GM21737 (cell line): ENCODE results near the gene KCNIP1.

Experiments used
- ATAC-seq: cut with Tn5 transposase; IDR thresholded peaks from one replicate; pipeline ENCODE4 v1.9.1; 2021; ENCODE audit warnings: mild to moderate bottlenecking, moderate library complexity; ENCODE audit not compliant: unreplicated experiment

The KCNIP1 gene

DNA sequence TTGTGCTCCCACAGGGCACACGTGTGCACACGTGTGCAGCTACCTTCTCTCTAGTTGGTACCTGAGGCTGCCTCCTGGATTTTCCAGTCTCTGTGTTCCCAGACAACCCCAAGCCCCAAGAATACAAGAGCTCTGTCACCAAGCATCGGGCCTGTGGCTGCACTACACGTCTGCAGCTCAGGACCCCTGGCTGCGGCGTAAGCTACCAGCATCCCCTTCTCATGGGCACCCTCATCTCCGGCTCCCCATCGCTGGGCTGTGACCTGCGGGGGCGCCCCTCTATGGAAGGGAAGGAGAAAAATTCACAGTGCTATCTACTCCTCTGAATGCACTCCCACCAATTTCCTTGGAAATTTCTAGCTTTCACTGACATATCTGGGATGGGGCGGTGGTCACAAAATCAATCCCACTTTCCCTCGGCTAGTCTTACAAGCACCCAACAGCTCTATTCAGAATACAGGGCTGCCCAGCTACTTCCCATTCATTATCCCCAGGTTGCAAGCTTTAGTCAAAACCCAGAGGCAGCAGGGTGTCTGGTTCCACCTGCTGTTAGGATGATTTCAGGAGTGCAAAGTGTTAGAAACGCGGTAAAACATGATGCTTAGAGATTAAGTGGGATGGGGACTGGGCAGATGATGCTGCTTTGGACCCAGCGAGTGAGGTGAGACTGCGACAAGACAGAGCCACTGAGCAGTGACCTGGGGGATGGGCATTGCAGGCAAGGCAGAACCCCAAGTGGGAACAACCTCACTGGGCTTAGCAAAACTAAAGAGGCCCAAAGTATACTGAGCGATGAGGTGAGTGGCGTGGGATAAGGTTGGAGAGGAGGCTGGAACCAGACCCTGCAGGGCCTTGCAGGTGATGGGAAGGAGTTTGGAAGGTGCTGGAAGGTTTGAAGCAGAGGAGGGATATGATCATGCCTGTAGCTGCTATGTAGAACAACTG, 121.7 kb downstream of the KCNIP1 start:
- ATAC-seq = no peak

DNA sequence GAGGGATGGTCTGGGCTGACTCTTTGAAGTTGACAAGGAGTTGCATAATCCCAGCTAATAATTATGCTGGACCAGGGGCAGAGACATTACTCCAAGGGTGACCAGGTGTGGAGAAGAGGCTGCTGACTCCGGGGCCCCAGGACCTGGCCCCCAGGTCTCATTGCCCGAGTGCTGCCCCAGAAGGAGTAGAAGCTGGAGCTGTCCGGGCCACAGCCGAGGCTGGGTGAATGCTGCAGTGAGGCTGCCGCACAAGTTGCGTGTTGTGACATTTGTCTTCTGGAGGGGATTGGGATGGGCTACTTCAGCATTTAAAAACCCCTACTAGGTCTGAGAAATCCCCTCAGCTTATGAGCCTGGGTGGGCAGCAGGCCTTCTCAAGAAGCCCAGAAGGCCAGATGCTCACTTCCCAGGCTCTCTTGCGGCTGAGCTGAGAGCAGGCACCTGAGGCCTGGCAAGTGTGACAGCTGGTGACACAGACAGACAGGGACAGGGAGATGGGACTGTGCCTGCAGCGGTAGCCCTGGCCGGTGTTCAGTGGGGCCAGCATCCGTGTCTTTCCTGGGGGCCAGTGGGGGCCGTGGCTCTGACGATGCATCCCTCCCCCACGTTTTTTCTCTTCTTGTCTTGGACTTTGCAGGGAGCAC, 122.8 kb downstream of the KCNIP1 start:
- no peak for ATAC-seq

DNA sequence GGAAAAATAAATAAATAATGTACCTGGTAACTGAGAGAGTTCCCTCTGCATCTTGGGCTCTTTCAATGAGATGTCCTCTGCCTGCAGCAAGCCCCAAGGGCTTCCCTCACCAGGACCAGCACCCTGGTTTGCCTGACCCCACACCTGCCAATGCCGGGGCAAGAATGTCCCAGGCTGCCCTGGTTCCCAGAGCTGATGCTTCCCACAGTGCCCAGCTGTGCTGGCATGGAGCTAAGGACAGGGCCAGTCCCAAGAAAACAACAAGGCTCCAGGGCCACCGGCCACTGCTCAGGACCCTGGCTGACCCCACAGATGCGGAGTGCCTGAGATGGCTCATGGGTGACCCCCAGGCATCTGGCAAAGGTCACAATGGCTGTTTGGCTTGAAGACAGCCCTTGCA, 123.5 kb downstream of the KCNIP1 start:
- ATAC-seq = no peak

DNA sequence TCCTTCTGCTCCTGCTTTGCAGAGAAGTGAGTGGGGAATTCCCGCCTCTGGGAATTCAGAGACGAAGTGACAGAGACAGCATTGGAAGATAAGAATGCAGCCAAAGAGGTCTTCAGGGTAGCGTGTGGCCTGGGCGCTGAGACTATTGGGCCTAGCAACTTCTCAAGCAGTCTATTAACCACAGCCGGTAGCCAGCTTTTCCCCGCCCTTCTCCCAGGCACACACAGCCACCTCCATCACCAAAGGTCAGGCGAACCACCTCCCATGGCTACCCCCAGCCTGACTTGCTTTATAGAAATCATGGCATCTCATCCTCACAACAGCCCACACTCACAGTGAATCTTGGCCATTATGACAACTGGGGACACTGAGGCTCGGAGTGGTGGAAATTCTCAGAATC, 124.2 kb downstream of the KCNIP1 start:
- no peak for ATAC-seq

GRCh38 chr5:170628691-170629565, 125.1 kb downstream of the KCNIP1 start:
- no peak for ATAC-seq

GRCh38 chr5:170629566-170630175, 125.9 kb downstream of the KCNIP1 start:
- ATAC-seq = no peak

DNA sequence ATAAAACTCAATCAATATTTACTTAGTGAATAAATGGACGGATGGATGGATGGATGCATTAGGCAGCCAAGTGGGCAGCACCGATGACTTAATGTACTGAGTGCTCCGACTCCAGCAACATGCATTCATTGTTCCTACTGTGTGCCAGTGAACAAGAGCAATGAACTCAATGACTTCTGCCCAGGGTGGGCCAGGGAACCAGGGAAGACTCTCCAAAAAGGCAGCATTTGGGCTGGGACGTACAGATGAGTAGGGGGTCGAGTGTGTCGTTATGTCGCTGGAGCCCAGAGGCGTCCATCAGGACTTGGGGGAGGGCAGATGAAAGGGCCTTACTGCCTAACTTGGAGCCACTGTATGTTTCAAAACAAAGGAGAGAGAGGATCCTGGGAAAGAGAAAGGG, 126.4 kb downstream of the KCNIP1 start:
- ATAC-seq = no peak

DNA sequence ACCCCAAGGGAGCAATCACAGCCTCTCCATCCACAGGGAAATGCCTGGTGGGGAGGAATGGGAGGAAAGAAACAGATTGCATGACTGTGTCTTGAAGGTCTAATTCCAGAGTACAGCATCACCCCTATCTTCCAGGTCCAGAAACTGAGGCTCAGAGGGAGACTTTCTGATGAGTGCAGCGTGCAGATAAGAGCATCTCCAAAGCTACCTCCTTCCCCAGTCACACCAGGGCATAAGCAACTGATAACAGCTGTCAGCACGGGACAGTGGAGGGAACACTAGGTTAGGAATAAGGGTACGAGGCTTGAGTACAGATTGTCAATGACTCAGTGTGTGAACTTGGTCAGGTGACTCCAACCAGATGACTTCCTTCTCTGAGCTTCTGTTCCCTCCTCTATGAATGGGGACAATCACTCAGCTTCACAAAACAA, 126.9 kb downstream of the KCNIP1 start:
- no peak for ATAC-seq

DNA sequence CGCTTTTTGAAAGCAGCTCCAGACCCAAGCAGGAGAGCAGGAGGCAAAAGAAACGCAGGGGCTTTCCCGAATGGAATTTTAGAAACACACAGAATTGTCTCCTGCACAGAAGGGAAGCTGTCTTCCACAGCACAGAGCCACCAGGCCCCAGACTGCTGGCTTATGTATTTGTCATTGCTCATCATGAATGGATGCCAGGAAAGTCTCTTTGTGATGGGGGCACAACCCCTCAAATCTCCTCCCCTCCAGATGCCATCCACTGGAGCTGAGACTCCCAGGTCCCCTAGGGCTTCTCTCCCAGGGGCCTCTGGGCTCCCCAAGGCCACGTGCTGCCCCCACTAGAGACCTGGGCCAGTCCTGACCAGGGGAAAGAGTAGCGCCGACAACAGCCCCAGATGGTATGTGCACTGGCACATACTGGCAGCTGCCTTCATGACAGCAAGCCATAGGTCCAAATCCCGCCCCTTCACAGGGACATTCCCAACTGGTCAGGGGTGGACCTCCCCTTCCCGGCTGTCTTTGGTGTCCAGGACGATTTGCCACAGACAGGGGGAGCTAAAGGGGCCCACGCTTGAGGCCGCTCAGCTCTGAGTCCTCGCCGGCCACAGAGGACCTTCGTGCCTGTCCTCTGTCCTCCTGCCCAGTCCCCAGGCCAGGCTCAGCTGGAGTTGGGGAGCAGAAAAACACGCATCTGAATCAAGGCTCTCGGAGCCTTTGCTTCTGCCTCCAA, 127.8 kb downstream of the KCNIP1 start:
- ATAC-seq = no peak

- ATAC-seq = no peak
Measured at GRCh38 chr5:170632266-170632984, 128.6 kb downstream of the KCNIP1 start.

- ATAC-seq = no peak
Measured at GRCh38 chr5:170632985-170633234, 129.1 kb downstream of the KCNIP1 start.

- no peak for ATAC-seq
Measured at GRCh38 chr5:170633235-170634081, 129.6 kb downstream of the KCNIP1 start.

DNA sequence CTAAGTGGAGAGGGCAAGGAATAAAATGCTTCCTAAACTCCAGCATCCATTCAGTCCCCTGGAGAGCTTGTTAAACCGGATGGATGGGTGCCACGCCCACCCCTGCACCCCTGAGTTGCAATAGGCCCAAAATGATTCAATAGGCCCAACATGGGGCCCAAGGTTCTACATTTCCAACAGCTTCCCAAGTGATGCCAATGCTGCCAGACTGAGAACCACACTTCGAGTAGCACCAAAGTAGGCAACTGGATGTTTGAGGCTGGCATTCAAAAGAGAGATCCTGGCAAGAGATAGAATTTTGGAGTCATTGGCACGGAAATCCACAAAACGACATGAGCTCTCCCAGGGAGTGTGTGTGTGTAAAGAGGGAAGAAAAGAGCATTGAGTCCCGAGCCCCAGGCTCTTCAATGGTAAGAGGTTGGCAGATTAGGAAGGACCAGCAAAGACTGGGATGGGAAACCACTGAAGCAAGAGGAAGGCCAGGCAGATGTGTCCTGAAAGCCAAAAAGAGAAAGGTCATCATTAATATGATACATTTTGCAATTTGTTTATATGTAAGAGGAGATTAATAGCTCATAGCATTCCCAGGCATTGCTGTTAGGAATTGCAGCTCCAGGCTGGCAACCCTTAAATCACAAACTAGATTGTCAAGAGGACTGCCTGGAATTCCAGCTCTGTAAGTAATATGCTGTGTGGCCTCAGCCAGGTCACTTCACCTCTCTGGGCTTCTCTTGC, 130.6 kb downstream of the KCNIP1 start:
- ATAC-seq = no peak

DNA sequence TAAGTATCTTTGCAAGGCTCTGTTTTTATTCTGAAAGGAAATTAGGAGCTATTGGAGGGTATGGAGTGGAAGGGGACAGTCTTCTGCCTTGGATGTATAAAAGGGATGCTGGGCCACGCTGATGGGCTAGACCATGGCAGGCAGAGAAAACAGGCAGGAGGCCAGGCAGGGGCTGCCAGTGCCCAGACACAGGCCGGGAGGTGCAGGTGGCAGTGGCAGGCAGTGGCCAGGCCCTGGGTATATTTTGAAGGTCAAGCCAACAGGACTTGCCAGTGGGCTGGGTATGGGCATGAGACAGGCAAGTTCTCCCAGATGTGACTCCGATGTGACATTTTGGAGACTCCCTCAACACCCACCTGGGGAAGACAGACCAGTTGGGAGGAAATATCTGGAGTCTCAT, 131.9 kb downstream of the KCNIP1 start:
- ATAC-seq = no peak

DNA sequence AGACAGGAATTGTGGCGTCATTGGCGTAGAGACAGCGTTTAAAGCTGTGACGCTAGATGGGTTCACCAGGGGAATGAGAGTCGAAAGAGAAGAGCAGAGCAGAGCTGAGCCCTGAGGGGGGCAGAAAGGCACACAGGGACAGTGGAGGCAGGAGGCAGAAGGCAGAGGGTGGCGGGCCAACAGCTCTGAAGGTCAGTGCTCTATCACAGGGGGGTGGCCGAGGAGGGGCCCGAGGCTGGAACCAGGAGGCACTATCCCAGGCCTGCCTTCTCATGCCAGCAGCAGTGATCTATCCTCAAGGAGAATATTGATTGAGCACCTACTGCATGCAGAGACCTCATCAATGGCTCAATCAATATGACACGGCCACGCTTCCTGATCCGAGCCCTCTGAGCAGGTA, 132.4 kb downstream of the KCNIP1 start:
- ATAC-seq = no peak

DNA sequence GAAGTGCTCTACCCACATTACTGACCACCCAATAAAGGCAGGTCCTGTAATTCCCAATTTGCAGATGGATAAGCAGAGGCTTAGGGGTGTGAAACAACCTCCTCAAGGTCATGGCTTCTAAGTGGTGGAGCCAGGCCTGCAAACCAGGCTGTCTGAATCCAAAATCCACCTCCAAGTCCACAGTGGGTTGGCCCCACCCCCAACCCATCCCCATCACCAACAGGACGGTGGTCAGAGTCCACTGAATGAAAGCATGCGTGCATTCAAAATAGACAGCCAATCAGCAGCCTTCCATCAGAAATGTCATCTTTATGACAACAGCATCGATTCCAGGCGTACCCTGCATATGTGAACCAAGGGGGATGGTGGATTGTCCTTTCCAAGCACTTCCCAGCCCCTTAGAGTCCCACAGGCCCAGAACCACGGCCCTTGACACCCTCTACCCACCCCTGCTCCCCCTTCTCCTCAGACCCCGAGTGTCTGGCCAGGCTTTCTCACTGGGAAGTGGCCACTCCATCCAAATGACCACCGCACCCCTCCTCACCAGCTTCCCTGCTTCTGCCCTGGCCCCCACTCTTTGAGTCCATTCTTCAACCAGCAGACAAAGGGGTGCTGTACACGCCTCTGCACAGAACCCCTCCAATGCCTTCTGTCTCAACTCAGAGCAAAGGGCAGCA, 133.1 kb downstream of the KCNIP1 start:
- ATAC-seq = no peak

DNA sequence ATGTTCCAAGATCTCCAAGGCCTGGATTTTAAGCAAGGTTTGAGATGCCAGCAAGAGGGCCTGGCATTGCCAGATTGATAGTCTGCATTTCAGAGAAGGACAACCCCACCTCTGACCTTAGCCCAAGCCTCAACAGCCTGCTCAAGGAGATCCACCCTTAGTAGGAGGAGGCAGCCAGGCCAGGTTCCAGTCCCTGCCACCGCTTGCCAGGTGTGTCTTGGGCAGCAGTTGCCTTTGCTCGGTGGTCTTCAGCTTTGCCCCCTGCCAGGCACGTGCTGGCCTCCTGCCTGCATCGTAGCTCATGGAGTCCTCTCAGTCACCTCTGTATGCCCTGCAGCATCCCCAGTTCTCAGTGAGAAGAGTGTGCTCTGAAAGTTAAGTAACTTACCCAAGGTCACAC, 134.2 kb downstream of the KCNIP1 start:
- ATAC-seq = no peak
